NT2/D1 (cell line): Measurements from ENCODE around the gene ABCC8.

ENCODE experiments used
- SUZ12 ChIP-seq: IDR thresholded peaks from 2 replicates; pipeline ENCODE4 v1.6.1; 2011; ENCODE audit not compliant: insufficient read length, insufficient read depth; ENCODE audit errors: extremely low read depth
- YY1 ChIP-seq: IDR thresholded peaks from 2 replicates; pipeline ENCODE4 v1.6.1; 2011; ENCODE audit not compliant: insufficient read length, insufficient read depth

DNA sequence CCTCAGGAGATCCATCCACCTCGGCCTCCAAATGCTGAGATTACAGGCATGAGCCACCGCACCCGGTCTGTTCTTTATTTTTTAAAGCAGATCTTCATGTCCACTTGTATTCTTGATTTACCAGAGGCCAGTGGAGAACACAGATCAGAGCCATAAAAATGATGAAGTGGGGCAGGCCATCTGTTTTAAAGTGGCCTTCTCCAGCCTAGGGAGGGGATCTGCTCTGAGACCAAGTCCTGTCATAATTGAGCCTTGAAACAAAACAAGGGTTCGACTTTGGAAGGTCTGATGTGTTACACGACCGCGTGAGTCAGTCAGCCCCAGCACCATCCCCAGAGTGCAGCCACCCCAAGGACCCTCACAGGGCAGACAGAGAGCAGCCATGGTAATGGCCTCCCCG lies 27.5 kb downstream of the ABCC8 start:
- TF ChIP-seq YY1 (no peak), SUZ12 (no peak)
